ENCODE data around the gene KCNQ1.

The KCNQ1 gene

DNA sequence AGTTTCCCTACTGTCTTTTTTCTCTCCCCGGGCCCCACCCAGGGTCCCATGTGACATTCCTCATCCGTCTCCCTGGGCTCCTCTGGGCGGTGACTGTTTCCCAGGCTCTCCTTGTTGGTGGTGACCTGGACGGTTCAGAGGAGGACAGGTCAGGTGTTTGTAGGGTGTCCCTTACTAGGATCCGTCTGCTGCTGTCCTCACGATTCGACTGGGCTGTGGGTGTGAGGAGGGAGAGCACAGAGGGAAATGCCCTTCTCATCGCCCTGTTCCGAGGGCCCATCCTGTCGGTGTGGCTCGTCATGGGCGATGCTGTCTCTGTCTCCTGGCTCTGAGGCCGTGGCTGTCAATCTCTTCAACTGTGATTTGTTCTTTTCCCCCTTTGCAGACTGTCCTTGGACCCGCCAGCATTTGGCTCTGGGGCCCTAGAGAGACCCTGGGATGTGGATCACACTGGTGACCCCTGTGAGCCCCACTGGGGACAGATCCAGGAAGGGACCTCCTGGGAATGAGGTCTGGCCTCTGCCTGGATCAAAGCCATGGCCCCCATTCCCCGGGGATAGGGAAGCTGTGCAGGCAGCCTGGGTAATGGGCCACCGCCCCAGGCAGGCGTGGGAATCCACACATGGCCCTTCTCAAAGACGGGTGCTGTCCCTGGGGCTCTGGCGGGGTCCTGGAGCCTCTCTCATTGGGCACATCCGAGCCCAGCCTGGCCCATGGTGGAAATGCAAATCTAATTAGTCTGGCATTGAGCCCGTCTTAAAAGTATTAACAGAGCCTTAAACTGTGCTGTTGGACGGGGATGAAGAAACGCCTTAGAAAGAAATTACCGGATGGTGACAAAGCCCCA lies 301.8 kb downstream of the KCNQ1 start:
- DNase-seq (ENCODE audit: low read depth, low spot score) = no peak

DNA sequence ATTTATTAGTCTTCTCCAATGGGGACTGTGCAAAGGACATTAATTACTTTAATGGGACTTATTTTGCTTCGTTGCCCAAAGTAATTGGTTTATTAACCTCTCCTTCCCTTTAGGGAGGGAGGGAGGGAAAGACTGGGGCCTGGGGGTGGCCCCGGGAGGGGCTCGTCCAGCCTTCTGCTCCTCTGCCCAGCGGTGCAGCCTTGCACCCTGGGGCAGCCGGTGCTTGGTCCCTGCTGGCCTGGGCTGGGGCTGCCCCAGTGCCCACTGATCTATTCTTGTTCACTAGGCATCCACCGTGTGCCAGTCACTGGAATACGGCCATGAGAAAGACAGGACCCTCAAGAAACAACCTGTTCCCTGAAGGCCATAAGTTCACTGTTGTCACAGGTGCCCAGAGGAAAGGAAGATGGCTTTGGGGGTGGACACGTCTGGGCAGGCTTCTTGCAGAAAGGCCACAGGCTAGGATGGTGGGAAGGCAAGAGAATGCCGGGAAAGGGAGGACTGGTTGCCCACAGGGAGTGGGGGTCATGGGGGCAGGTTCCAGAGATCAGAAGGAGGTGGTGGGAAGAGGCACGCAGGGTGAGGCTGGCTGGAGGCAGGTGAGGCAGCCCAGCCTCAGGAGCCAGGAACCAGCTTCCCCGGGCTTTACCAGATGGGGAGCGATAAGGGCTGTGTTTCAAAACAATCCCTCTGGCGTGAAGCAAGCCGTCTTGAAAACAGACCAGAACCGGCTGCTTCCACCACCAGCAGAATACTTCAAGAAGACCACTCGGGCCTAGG lies 302.6 kb downstream of the KCNQ1 start:
- peak; percentile 67 for DNase-seq (ENCODE audit: low read depth, low spot score)

DNA sequence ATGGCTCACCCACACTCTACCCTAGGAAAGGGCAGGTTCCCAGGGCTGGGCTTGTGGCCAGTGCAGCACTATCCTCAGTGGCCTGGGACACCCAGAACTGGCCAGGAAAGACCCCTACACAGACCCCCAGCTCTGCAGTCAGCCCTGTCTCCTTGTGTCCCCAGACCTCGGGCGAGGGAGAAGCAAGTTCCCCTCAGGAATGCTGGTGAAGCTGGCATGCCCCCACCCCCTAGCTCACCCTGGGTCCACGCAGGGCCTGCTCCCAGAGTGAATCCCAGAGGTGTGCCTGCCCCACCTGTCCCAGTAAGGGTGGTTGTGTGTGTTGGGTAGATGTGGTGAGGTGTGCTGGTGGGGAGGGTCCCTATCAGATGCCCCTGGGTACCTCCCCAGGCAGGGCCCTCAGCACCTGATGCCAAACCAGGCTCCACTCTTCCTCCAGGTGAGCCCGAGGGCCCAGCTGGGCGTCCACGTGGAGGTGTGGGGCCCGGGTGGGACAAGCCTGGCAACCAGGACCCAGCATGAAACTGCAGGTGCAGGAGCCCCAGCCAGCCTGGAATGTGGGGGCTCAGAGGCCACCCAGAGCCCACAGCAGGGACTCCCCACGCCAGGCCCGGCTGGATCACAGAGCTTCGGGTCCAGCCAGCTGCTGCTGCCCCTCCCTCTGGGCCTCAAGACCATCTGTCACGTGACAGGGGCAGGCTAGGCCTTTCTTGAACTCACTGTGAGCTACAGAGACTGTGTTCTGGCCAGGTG lies 303.4 kb downstream of the KCNQ1 start:
- DNase-seq (ENCODE audit: low read depth, low spot score) = no peak

DNA sequence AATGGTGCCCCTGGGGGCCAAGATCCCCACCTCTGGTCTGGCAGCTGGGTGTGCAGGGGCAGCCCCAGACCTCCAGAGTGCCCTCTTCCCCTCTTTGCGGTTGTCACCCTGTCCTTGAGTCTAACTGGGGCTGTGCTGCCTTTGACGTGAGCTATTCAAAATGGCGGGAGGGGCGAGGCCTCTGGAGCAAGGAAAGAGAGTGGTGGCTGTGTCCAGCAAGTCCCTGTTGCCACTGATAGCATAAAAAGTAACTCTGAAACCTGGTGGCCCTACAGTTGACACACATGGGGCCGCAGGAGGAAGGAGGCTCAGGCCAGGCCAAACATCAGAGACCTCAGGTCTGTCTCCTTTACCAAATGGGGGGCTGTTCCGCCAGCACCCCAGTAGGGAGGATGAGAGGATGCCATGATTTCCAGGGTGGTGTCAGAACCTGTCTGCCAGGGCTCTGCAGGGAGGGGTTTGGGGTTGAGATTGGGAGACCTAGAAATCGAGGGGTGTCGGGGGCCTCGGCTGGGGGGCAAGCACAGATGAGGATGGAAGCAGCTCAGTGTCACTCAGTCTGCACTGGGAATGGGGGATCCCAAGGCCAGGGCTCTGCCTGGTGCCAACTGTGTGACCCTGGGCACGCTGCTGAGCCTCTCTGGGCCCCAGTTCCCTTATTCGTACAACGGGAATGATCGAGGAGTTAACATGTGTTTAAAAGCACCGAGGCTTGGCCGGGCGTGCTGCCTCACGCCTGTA lies 304.2 kb downstream of the KCNQ1 start:
- no peak for DNase-seq (ENCODE audit: low read depth, low spot score)

DNA sequence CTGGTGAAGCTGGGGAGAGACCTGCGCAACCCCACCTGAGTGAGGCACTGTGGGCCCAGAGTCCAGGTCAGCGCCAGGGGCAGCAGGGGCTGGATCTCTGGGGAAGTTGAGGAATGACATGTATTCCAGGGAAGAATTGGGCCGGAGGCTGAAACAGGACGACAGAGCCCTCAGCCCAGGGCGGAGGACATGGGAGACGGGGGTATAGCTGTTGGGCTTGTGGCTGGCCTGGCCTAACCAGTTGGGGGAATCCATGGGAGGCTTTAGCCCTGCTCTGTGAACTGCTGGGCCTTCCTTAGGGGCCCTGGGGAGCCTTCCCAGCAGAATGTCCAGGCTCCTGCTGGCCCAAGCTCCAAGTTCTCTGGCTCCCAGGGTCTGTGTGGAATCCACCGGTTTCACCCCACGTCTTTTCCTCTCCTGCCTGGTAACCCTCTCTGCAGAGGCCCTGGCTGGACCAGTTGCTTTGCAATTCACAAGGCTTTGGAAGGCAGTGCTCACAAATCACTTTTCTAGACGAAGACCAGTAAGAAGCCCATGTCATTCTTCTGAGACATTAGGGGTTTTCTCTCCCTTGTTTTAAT lies 305.4 kb downstream of the KCNQ1 start:
- DNase-seq (ENCODE audit: low read depth, low spot score) = no peak

DNA sequence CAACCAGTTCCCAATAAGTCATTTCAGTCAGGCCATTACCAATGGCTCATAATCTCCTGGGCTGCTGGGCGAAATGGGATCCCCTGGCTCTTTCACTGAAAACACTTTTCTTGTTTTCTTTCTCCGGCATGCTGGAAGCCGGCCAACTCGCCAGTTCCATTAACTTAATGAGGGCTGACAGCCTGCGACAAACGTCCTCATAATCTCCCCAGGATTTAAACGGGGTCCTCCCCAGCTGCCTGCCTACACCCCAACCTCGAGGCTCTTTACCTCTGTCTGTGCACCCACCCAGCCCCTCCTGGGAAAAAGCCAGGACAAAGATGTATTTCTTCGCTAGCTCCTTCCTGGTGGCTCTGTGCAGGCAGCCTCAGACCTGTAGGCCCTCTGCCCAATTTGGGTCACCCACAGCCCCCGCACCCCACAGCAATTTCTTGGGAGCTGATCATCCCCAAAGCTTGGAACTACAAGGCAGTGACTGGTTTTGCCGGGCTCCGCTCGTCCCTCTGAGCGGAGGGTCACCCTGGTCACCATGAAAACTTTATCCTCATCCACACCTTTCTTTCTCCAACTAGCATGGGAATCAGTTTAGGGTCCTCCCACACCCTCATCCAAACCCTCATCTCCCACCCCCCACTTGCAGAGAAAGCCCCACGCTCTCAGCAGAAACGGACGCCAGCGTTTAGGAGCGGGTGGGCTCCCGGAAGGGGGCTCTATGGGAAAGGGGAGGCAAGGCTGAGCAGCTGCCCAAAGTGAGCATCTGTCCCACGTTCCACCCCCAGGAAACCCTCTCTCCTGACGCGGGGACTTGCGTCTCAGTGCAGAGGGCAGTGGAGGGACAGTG lies 306.1 kb downstream of the KCNQ1 start:
- DNase-seq (ENCODE audit: low read depth, low spot score) = no peak

DNA sequence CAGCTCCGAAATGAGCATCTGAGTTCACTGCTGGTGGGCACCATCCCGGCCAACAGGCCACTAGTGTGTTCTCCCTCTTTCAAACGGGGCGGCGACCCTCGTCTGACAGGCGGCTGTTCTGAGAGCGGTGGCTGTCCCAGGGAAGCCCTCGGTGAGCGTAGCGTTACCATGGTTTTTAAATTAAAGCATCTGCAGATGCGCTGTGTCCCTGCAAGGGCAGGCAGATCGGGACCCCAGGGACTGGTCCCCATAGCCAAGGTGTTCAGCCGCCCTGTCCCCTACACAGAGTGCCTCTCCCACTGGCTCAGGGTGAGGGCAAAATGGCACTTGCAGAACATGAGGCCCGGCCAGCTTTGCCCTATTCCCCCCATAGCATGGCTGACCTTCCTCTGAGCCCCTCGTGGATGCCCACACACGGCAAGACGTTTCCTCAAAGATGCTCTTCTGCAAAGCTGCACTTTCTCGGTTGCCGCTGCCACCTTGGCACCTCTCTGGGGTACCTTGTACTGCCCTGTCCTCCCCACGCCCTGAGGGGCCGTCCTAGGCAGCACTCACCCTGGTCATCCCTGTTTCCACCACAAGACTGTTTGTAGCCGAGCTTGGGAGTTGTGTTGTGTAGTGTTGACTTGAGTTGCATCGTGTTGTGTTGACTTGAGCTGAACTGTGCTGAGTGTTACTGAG lies 306.9 kb downstream of the KCNQ1 start:
- no peak for DNase-seq (ENCODE audit: low read depth, low spot score)

DNA sequence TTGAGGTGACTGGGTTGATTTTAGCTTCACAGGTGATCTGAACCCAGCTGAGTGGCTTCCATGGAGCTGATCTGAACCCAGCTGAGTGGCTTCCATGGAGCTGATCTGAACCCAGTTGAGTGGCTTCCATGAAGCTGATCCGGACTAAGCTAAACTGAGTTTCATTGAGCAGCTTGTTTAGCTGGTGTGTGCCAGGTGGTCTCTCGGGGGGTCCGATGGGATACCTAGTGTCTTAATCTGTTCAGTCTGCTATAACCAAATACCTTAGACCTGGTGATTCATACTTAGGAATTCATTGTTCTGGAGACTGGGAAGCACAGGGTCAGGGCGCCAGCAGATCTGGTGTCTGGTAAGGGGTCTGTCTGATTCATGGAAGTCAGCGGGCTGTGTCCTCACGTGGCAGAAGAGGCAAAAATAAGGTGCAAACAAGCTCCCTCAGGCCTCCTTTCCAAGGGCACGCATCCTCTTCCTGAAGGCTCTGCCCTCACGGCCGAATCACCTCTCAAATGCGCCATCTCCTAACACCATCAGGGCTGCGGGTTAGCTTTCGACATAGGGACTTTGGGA lies 307.5 kb downstream of the KCNQ1 start:
- peak; percentile 49 for DNase-seq (ENCODE audit: low read depth, low spot score)

DNA sequence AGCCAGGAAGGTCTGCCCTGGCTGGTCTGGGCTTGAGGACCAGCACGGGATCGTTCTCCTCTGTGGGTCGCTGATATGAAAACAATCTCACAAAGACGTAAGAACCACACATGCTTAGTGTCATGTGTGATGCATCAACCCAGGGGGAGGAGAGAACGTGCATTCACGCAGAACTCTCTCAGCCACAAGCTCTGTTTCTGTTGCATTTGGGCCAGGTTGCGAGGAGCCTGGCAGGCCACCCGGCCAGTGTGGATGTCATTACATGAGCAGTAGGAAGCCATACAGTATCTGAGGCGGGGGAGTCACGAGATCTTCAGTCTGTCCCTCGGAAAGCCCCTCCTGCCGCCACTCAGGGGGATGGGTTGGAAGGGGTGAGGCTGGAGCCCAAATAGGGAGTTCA lies 308.1 kb downstream of the KCNQ1 start:
- DNase-seq (ENCODE audit: low read depth, low spot score) = no peak

DNA sequence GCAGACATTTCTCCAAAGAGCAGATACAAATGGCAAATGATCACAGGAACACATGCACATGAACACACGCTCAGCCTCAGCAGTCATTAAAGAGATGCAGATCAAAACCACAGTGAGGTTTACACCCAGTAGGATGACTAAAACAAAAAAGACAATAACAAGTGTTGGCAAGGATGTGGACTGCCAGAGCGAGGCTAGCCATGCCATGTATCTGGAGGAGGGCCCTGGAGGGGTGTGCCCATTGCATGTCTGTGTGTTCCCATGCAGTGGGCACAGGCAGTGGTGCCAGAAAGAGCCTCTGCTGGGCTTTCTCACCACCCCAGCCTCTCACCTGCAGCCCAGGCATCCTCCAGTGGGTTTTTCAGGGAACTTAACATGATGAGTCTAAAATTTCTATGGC lies 309.2 kb downstream of the KCNQ1 start:
- DNase-seq (ENCODE audit: low read depth, low spot score) = no peak

DNA sequence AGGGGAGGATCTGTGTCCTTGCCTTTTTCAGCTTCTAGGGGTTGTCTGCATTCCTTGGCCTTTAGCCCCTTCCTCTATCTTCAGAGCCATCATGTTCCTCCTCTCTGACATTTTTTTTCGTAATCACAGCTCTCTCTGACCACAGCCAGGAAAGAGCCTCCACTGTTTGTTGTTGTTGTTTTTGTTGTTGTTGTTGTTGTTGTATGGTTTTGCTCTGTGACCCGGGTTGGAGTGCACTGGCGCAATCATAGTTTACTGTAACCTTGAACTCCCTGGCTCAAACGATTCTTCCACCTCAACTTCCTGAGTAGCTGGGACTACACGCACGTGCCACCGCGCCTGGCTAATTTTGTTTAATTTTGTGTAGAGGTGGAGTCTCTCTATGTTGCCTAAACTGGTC lies 310.3 kb downstream of the KCNQ1 start:
- no peak for DNase-seq (ENCODE audit: low read depth, low spot score)

DNA sequence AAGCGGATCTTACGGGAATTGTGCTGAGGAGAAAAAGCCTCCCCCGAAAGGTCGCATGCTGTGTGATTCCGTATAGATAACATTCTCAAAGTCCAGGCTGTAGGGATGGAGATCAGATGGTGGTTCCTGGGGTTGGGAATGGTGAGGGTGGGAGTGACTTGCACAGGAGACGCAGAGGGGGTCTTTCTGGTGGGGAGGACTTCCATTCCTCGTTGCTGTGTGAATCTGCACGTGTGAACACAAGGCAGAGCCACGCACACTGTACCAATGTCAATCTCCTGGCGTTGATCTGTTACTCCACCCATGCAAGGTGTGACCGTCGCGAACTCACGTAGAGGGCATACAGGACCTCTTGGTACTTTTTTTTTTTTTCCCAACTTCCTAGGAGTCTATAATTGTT lies 313.9 kb downstream of the KCNQ1 start:
- no peak for DNase-seq (ENCODE audit: low read depth, low spot score)

DNA sequence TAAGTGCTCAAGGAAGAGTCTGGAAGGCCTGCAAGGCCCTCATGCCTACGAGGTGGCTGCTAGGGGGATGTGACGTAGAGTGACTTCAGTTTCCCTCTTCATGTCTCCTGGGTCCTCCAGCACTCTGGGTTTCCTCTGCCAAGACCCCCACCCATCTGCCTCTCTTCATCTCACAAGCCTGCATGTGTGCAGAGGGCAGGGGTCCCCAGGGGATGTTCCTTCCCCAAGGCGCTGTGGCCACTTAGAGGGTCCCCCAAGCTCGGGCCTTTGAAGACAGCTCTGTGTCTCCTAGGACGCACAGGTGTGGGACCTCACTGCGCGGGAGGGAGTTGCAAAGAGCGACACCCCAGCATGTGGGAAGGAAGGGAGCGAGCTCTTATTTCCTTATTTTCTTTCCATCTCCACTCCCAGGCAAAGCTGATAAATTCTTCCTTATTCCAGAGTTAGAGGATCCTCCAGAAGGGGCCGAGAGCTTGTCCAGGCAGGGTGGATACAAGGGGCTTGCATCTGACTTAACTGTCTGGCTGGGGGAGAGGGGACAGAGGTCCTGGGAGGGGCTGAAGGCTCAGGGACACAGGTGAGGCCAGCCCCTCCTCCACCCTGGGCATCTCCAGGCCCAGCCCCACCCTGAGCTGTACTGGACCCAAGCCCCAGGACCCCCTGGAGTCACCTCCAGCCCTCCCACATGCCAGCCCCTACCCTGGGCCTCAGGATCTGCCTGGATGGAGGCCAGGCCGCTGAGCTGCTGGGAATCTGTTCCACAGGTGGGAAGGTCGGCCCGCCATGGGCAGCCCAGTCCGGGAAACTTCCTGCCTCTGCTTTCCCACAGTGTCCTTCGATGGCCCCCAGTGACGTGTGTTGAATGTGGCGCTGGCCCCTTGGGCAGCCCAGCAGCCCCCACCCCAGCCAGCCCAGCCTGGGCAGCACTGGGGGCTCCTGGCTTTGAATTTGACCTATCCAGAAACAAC lies 314.7 kb downstream of the KCNQ1 start:
- DNase-seq (ENCODE audit: low read depth, low spot score) = no peak

DNA sequence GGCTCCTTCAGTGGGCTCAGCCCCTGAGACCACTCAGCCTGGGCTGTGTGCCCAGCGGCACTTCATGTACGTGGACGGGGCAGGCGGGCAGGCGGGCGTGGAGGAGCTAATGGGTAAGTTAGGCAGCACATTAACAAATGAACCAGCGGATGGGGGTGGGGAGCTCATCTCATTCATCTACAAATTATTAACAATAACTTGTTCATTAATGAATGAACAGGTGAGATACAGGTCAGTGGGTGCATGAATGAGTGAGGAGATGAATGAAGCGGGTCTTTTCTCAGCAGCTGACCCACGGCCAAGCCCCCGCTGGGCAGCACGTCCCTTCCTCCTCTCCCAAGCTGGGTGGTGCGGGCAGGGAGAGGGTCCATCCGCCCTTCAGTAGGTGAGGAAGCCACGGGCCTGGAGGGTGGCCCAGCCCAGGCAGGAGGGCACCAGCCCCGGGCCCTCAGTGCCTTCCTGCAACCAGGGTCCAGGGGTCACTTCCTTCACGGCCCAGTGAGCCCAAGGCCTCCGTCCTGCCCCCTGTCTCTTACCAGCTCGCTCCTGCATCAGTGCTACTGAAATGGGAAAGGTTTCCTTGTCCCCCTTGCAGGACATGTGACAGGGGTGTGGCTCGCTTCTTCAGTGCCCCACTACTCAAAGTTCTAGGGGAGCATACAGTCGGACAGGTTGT lies 315.5 kb downstream of the KCNQ1 start:
- no peak for DNase-seq (ENCODE audit: low read depth, low spot score)

DNA sequence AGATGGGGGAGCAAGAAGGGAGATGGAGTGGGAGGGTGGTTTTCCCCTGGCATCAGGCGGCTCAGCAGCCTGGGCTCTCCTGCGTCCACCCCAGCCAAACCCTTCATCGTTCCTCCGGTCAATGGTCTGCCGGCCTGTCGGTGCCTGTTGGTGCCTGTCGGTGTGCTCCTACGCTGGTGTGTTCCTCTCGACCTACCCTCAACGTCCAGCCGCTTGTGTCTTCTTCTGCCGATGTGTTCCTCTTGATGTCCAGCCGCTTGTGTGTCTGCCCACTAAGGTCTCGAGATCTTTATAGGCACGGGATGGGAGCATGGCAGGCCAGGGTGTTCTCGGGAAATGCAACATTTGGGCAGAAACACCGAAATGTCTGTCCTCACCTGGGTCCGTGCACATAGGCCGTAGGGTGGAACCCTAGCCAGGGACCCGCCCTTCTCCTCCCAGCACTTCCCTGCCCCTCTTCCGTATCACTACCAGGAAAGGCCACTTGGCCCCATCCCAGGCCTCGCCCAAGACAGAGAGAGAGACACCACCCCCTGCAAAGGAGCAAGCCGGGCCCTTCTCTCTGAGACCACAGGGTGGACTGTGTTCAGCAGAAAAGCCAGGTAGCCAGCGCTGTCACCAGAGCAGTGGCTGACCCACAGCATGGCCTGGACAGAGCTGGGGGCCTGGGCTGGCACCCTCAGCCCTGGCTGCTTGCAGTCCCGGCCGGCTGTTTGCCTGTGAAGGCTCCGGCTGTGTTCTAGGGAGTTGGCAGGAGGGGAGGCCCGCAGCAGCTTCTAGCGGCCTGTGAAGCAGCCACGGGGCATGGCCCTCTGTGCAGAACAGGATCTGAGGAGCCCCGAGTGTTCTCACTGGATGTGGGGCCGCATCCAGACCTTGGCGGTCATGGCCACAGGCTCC lies 316.6 kb downstream of the KCNQ1 start:
- DNase-seq (ENCODE audit: low read depth, low spot score) = no peak

DNA sequence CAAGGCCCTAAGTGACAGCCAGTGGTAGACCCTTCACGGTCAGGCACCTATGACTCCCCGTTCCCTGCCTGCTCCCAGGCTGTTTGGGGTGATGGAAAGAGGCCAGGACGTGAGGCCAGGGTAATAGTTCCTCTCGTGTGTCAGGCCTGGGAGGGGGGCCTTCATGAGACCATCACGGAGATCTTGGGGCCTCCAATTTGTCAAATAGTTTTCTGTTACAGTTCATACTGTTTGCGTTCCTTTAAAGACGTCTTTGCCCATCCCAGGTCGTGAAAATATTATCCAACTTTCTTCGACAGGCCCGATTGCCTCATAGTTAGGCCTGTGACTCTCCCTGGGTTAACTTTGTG lies 317.2 kb downstream of the KCNQ1 start:
- DNase-seq (ENCODE audit: low read depth, low spot score) = no peak

DNA sequence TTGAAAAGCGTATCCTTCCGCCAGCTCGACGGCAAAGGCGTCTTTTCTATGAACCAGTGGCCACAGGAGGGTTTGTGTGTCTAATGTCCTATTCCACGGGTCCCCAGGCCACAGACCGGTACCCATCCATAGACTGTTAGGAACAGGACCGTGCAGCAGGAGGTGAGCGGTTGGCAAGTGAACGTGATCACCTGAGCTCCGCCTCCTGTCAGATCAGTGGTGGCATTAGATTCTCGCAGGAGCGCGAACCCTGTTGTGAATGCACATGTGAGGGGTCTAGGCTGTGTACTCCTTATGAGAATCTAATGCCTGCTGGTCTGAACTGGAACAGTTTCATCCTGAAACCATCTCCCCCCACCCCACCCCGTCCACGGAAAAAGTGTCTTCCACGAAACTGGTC lies 317.6 kb downstream of the KCNQ1 start:
- no peak for DNase-seq (ENCODE audit: low read depth, low spot score)
